Lower leg skin (tissue), 4 donors: ENCODE measurements around the gene RNF19B. TPM values are rescaled to one million over a fixed set of nuclear protein-coding genes. Genes with fewer than 3 reads are reported as not detected.
"Not testable (repeated sequence)": the region's sequence is repeated elsewhere in the genome, so short reads cannot be mapped to it uniquely, and the experiment has no call there.

Experiments
- DNase-seq, 2 donors: peaks; one replicate each; pipeline ENCODE4 v3.0.0-alpha.2; 2019; ENCODE audit warnings: low spot score in 2 of 2
- H3K4me3 ChIP-seq: fragments of 200-600 bp; sonication (generic); 2 replicates; pipeline ENCODE4 v1.5.1; 2017; ENCODE audit warnings: mild to moderate bottlenecking, low read depth; ENCODE audit not compliant: poor library complexity, severe bottlenecking
- POLR2A ChIP-seq, 2 donors: fragments of 450-650 bp; IDR thresholded peaks; one replicate each; pipeline ENCODE4 v1.6.1; 2016 to 2017; ENCODE audit warnings: antibody characterized with exemption in 2 of 2, mild to moderate bottlenecking in 1 of 2, moderate library complexity in 1 of 2
- WGBS, 2 donors: methylation state at CpG; one replicate each; pipeline ENCODE4 v1.1.5; 2018; 5-methylcytosine and 5-hydroxymethylcytosine counted together
- intact Hi-C: fragments of 100-400 bp; cut with DNase I; formaldehyde crosslinking; loops from one replicate; pipeline ENCODE4 v1.15.0; 2023; ENCODE audit warnings: low total_unique reads
- total RNA-seq, 4 donors: library from RNA; depleted of rRNA; stranded (reverse); fragments of >200 nt; gene quantifications; one replicate each; pipeline ENCODE4 v1.1.0, GENCODE V29; 2016
- TF ChIP-seq, protein P1 (sequence below), 3 donors: fragments of 450-650 bp; IDR thresholded peaks; one replicate each; pipeline ENCODE4 v1.5.1; 2016; ENCODE audit warnings: antibody characterized with exemption in 3 of 3, mild to moderate bottlenecking in 3 of 3, moderate library complexity in 2 of 3

RNF19B gene
- total RNA-seq, 4 donors from 2014 or later = 29.5 to 42.6 (median 37.5) TPM

DNA sequence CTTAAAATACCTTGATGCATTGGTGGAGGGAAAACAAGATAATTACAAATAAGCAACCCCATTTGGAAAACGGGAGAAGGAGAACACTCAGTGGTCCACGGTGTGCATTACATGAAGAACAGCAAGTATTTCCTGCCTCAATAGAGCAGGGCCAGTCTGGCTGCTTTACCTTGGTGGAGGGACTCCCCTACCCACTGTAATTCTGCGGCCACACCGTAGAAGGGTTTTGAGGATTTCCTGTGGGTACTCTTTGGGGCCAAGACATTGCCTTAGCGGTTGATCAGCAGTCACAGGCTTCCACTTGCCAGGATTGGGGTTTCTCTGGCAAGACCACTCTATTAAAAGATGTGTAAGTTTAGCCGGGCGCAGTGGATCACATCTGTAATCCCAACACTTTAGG is 47.1 kb downstream of the RNF19B start:
- DNase-seq = no peak
- TF ChIP-seq, protein P1, sequence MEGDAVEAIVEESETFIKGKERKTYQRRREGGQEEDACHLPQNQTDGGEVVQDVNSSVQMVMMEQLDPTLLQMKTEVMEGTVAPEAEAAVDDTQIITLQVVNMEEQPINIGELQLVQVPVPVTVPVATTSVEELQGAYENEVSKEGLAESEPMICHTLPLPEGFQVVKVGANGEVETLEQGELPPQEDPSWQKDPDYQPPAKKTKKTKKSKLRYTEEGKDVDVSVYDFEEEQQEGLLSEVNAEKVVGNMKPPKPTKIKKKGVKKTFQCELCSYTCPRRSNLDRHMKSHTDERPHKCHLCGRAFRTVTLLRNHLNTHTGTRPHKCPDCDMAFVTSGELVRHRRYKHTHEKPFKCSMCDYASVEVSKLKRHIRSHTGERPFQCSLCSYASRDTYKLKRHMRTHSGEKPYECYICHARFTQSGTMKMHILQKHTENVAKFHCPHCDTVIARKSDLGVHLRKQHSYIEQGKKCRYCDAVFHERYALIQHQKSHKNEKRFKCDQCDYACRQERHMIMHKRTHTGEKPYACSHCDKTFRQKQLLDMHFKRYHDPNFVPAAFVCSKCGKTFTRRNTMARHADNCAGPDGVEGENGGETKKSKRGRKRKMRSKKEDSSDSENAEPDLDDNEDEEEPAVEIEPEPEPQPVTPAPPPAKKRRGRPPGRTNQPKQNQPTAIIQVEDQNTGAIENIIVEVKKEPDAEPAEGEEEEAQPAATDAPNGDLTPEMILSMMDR (IDR thresholded peaks at IDR 0.05) = no peak
- TF ChIP-seq POLR2A (IDR thresholded peaks at IDR 0.05) = no peak
- intact Hi-C loops = no loop called here
- WGBS, 2 donors = 71 to 82% methylated on average over 7 of the region's 7 CpGs
- no peak overlapping the region for H3K4me3 ChIP-seq

DNA sequence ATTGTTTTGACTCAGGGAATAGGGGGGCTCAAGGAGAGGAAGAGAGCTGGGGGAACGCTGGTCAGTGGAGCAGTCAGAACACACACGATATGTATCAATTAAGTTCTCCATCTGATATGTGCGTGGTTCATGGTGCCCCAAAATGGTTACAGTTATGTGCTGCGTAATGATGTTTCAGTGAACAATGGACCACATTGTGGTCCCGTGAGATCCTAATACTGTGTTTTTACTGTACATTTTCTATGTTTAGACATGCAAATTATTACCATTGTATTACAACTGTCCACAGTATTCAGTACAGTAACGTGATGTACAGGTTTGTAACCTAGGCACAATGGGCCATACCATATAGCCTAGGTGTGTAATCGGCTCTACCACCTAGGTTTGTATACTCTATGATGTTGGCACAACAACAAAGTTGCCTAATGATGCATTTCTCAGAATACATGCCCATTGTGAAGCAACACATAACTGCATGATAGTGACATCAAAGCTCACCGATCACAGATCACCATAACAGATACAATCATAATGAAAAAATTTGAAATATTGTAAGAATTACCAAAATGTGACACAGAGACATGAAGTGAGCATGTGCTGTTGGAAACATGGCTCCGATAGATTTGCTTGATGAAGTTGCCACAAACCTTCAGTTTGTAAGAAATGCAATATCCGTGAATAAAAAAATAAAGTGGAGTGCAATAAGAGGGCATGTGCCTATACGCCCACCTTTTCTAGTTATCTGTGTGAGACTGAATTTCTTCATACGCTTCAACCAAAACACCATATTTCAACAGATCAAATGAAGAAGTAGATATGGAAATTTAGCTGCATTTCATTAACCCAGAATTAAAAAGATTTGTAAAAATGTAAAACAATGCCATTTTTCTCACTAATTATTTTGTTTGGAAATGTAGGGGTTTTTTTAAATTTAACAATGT is 48.6 kb downstream of the RNF19B start:
- DNase-seq = no peak
- 87 to 90% methylated on average over 12 of the region's 12 CpGs for WGBS, 2 donors
- H3K4me3 ChIP-seq = no peak overlapping the region
- intact Hi-C loops = no loop called here
- TF ChIP-seq, protein P1 (IDR thresholded peaks at IDR 0.05) = no peak
- no peak for TF ChIP-seq POLR2A (IDR thresholded peaks at IDR 0.05)

DNA sequence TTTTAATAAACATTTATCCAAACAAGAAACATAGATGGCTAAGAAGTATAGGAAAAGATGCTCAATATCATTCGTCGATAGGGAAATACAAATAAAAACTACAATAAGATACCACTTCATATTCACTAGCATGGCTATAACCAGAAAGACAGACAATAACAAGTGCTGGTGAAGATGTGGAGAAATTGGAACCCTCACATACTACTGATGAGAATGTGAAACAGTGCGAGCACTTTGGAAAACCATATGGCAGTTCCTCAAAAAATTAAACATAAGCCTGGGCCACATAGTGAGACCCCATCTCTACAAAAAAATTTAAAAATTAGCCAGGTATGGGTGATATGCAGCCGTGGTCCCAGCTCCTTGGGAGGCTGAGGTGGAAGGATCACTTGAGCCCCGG is 54.3 kb downstream of the RNF19B start:
- TF ChIP-seq POLR2A (IDR thresholded peaks at IDR 0.05) = no peak
- TF ChIP-seq, protein P1 (IDR thresholded peaks at IDR 0.05) = no peak
- DNase-seq = no peak
- 96 to 97% methylated on average over 5 of the region's 5 CpGs for WGBS, 2 donors
- H3K4me3 ChIP-seq = no peak overlapping the region
- intact Hi-C loops = no loop called here

DNA sequence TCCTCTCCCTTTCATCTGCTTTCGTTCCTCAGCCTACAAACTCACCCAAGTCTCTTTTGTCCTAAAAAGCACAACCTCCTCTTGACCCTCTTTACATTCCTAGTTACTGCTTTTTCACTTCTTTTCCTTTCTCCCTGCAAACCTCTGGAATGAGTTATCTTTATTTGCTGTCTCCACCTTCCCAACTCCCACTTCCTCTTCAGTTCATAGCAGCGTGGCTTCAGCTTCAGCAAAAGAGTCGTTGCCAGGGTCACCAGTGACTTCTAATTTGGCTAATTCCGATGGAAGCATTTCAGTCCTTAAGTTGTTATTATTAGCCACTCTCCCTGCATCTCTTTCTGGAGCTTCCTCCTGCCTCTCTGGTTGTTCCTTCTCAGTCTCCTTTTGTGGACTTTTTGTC is 57.2 kb downstream of the RNF19B start:
- WGBS, 2 donors = 30 to 40% methylated on average over 4 of the region's 4 CpGs
- no peak overlapping the region for H3K4me3 ChIP-seq
- intact Hi-C loops = no loop called here
- TF ChIP-seq POLR2A (IDR thresholded peaks at IDR 0.05) = no peak
- TF ChIP-seq, protein P1 (IDR thresholded peaks at IDR 0.05) = no peak
- no peak for DNase-seq

DNA sequence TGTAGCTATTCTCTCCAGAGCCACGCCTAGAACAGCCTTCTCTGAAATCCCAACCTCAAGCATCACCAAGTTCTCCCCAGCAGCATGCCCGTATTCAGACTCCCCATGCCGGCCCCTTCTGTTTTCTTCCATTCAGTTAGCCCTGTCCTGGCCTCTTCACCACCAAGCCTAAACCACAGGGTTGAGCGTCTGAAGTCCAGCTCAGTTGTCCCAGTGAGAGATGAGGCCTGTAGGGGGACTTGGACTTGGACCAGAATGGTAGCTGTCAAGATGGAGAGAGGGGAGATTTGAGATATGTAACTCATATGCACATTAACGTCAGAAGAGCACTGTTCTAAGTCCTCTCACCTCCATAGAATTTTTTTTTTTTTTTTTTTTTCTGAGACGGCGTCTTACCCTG is 58.0 kb downstream of the RNF19B start:
- WGBS, 2 donors = 85 to 88% methylated on average over 7 of the region's 7 CpGs
- no peak overlapping the region for H3K4me3 ChIP-seq
- TF ChIP-seq, protein P1 (IDR thresholded peaks at IDR 0.05) = no peak
- TF ChIP-seq POLR2A (IDR thresholded peaks at IDR 0.05) = no peak
- DNase-seq = no peak
- intact Hi-C loops = no loop called here

DNA sequence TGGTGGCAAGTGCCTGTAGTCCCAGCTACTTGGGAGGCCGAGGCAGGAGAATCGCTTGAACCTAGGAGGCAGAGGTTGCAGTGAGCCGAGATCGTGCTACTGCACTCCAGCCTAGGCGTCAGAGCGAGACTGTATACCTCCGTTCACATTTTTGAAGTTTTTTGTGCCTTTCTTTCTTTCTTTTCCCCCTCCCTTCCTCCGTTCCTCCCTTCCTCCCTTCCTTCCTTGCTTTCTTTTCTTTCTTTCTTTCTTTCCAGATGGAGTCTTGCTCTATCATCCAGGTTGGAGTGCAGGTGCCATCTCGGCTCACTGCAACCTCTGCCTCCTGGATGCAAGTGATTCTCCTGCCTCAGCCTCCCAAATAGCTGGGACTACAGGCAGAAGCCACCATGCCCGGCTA is 59.0 kb downstream of the RNF19B start:
- intact Hi-C loops, H3K4me3 ChIP-seq, DNase-seq: not testable (repeated sequence)
- WGBS, 2 donors = 82 to 83% methylated on average over 10 of the region's 10 CpGs
